IPS-NIHi7 (cell line): ENCODE measurements around the gene KRTAP23-1.

ENCODE experiments used
- DNase-seq: peaks from one replicate; pipeline ENCODE4 v3.0.0; 2012; ENCODE audit warnings: mixed read lengths; ENCODE audit errors: extremely low spot score

The KRTAP23-1 gene

GRCh38 chr21:30348506-30348905 is at the start of gene KRTAP23-1:
Gene KRTAP23-1 (minus strand): TSS chr21:30348606. CDS start chr21:30348606, 0 bp downstream.
- DNase-seq, result no peak

- DNase-seq, result no peak
Measured at GRCh38 chr21:30395731-30396130, 47.3 kb upstream of the KRTAP23-1 start, which contains the start of gene KRTAP13-1. Gene KRTAP13-1 (plus strand): TSS chr21:30396031. CDS start chr21:30396087, 56 bp downstream.

GRCh38 chr21:30391492-30392025 is 43.2 kb upstream of the KRTAP23-1 start:
- DNase-seq, result no peak

GRCh38 chr21:30382201-30382600 is 33.8 kb upstream of the KRTAP23-1 start:
- DNase-seq, result no peak

GRCh38 chr21:30372139-30372770 is 23.8 kb upstream of the KRTAP23-1 start, which contains the start of gene KRTAP13-2:
Gene KRTAP13-2 (minus strand): TSS chr21:30372271. CDS start chr21:30372213, 58 bp downstream.
- no peak for DNase-seq

GRCh38 chr21:30355906-30356305 is 7.5 kb upstream of the KRTAP23-1 start:
- DNase-seq, result no peak

GRCh38 chr21:30354308-30355005 is 6.1 kb upstream of the KRTAP23-1 start:
- no peak for DNase-seq

GRCh38 chr21:30351534-30351933 is 3.1 kb upstream of the KRTAP23-1 start:
- no peak for DNase-seq

- no peak for DNase-seq
Measured at GRCh38 chr21:30349572-30349971, 1.2 kb upstream of the KRTAP23-1 start.

- no peak for DNase-seq
Measured at GRCh38 chr21:30345014-30345413, 3.4 kb downstream of the KRTAP23-1 start.

- DNase-seq, result peak; percentile 61
Measured at GRCh38 chr21:30340714-30341573, 7.5 kb downstream of the KRTAP23-1 start.

GRCh38 chr21:30338717-30339116 is 9.7 kb downstream of the KRTAP23-1 start:
- DNase-seq, result no peak

GRCh38 chr21:30337772-30338171 is 10.6 kb downstream of the KRTAP23-1 start:
- no peak for DNase-seq

- no peak for DNase-seq
Measured at GRCh38 chr21:30337276-30337744, 11.1 kb downstream of the KRTAP23-1 start, which contains the start of gene KRTAP27-1. Gene KRTAP27-1 (minus strand): TSS chr21:30337694. CDS start chr21:30337668, 26 bp downstream.

GRCh38 chr21:30336596-30336995 is 11.8 kb downstream of the KRTAP23-1 start:
- no peak for DNase-seq

GRCh38 chr21:30333736-30334135 is 14.7 kb downstream of the KRTAP23-1 start:
- no peak for DNase-seq

GRCh38 chr21:30332681-30333080 is 15.7 kb downstream of the KRTAP23-1 start:
- no peak for DNase-seq

- DNase-seq, result no peak
Measured at GRCh38 chr21:30329203-30329875, 19.1 kb downstream of the KRTAP23-1 start.

GRCh38 chr21:30326390-30326789 is 22.0 kb downstream of the KRTAP23-1 start:
- DNase-seq, result no peak

GRCh38 chr21:30320215-30320614 is 28.2 kb downstream of the KRTAP23-1 start, which contains the start of gene KRTAP26-1:
Gene KRTAP26-1 (minus strand): TSS chr21:30320315. CDS start chr21:30320035, 280 bp downstream.
- no peak for DNase-seq

- no peak for DNase-seq
Measured at GRCh38 chr21:30315701-30316100, 32.7 kb downstream of the KRTAP23-1 start.
